Measurements from ENCODE around the gene ADAMTS12. TPM values are rescaled to one million over a fixed set of nuclear protein-coding genes. Genes with fewer than 3 reads are reported as not detected.

Gene ADAMTS12
- total RNA-seq, 1 experiment from 2014 or later, result 0.05 TPM

GRCh38 chr5:33745101-33745770, 146.6 kb downstream of the ADAMTS12 start:
- DNase-seq (ENCODE audit: low read depth, low spot score), result no peak

More at GRCh38 chr5:33745101-33745770, 146.6 kb downstream of the ADAMTS12 start:
- Histone ChIP-seq H3K9me3 (ENCODE audit: control insufficient read depth in 1 of 2, insufficient read depth in 1 of 2, low read depth in 1 of 2, low read length in 2 of 2) (no peaks in the 10 kb centered on the region), H2AFZ (ENCODE audit: low read depth, low read length, poor library complexity, severe bottlenecking) (no peak overlapping the region), H3K36me3 (ENCODE audit: control insufficient read depth in 1 of 2, insufficient read depth in 2 of 2, low read length in 2 of 2) (no peaks in the 10 kb centered on the region), H3K27me3 (ENCODE audit: insufficient read depth, low read length) (peaks cover 10% of the 10 kb centered on the region), H3K4me3 (replicated peaks in 1 of 2; ENCODE audit: low read depth in 1 of 2, low read length in 2 of 2) (no peak overlapping the region), H3K4me2 (ENCODE audit: low read length) (no peak overlapping the region), H3K4me1 (ENCODE audit: control insufficient read depth in 1 of 2, insufficient read depth in 2 of 2, low read length in 2 of 2) (no peaks in the 10 kb centered on the region), H3K27ac (ENCODE audit: low read depth, low read length) (no peak overlapping the region), H3K9ac (ENCODE audit: low read length) (no peak overlapping the region), H3K79me2 (ENCODE audit: insufficient read depth, low read length) (no peaks in the 10 kb centered on the region), H3K9me2 (ENCODE audit: insufficient read depth) (no peaks in the 10 kb centered on the region), H4K20me1 (ENCODE audit: insufficient read depth) (no peaks in the 10 kb centered on the region)
- ChIA-PET POLR2A (no interaction called here), RAD21 (ENCODE audit: low non-redundant PET in 1 of 2, low total read pairs in 2 of 2, uncharacterized antibody in 2 of 2, unreplicated experiment in 2 of 2) (no interaction called here), CTCF (no interaction called here)
- no peak for TF ChIP-seq EZH2 (IDR thresholded peaks at IDR 0.05)
- no peak for TF ChIP-seq POLR2A (IDR thresholded peaks at IDR 0.05; ENCODE audit: borderline replicate concordance, extremely low read depth, insufficient read depth, insufficient read length)
- TF ChIP-seq POLR2AphosphoS5 (IDR thresholded peaks at IDR 0.05; ENCODE audit: low read depth, low read length), result no peak
- TF ChIP-seq, protein P1, sequence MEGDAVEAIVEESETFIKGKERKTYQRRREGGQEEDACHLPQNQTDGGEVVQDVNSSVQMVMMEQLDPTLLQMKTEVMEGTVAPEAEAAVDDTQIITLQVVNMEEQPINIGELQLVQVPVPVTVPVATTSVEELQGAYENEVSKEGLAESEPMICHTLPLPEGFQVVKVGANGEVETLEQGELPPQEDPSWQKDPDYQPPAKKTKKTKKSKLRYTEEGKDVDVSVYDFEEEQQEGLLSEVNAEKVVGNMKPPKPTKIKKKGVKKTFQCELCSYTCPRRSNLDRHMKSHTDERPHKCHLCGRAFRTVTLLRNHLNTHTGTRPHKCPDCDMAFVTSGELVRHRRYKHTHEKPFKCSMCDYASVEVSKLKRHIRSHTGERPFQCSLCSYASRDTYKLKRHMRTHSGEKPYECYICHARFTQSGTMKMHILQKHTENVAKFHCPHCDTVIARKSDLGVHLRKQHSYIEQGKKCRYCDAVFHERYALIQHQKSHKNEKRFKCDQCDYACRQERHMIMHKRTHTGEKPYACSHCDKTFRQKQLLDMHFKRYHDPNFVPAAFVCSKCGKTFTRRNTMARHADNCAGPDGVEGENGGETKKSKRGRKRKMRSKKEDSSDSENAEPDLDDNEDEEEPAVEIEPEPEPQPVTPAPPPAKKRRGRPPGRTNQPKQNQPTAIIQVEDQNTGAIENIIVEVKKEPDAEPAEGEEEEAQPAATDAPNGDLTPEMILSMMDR (IDR thresholded peaks at IDR 0.05 in 2 of 3, conservative IDR thresholded peaks at IDR 0.05 in 1 of 3; ENCODE audit: borderline replicate concordance in 1 of 3, insufficient read depth in 1 of 3, low read depth in 2 of 3, low read length in 2 of 3), result no peak
- no peak for TF ChIP-seq CEBPB (IDR thresholded peaks at IDR 0.05; ENCODE audit: low read depth)
- TF ChIP-seq EGR1 (IDR thresholded peaks at IDR 0.05; ENCODE audit: low read depth), result no peak
- TF ChIP-seq TCF7L2 (IDR thresholded peaks at IDR 0.05; ENCODE audit: borderline replicate concordance, extremely low read depth, insufficient read depth, insufficient read length), result no peak
- TF ChIP-seq SP1 (IDR thresholded peaks at IDR 0.05; ENCODE audit: low read depth), result no peak
- no peak for TF ChIP-seq YY1 (IDR thresholded peaks at IDR 0.05; ENCODE audit: extremely low read depth, insufficient replicate concordance, low read depth, low read length)
- TF ChIP-seq, protein P2, sequence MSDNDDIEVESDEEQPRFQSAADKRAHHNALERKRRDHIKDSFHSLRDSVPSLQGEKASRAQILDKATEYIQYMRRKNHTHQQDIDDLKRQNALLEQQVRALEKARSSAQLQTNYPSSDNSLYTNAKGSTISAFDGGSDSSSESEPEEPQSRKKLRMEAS (IDR thresholded peaks at IDR 0.05), result no peak
- TF ChIP-seq EZH2phosphoT487 (IDR thresholded peaks at IDR 0.05; ENCODE audit: borderline replicate concordance), result no peak
- TF ChIP-seq ZFX (IDR thresholded peaks at IDR 0.05), result no peak
- no peak for TF ChIP-seq ZNF274 (IDR thresholded peaks at IDR 0.05; ENCODE audit: low read depth, low read length)
- no peak for TF ChIP-seq RAD21 (IDR thresholded peaks at IDR 0.05; ENCODE audit: low read depth)
- no peak for TF ChIP-seq SIN3A (IDR thresholded peaks at IDR 0.05; ENCODE audit: low read depth)
- no peak for TF ChIP-seq ELF1 (IDR thresholded peaks at IDR 0.05; ENCODE audit: borderline replicate concordance, low read depth)
- no peak for TF ChIP-seq JUND (IDR thresholded peaks at IDR 0.05)
- TF ChIP-seq, protein P3, sequence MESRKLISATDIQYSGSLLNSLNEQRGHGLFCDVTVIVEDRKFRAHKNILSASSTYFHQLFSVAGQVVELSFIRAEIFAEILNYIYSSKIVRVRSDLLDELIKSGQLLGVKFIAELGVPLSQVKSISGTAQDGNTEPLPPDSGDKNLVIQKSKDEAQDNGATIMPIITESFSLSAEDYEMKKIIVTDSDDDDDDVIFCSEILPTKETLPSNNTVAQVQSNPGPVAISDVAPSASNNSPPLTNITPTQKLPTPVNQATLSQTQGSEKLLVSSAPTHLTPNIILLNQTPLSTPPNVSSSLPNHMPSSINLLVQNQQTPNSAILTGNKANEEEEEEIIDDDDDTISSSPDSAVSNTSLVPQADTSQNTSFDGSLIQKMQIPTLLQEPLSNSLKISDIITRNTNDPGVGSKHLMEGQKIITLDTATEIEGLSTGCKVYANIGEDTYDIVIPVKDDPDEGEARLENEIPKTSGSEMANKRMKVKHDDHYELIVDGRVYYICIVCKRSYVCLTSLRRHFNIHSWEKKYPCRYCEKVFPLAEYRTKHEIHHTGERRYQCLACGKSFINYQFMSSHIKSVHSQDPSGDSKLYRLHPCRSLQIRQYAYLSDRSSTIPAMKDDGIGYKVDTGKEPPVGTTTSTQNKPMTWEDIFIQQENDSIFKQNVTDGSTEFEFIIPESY (IDR thresholded peaks at IDR 0.05; ENCODE audit: extremely low read depth, insufficient replicate concordance, low read length), result no peak
- TF ChIP-seq, protein P4, sequence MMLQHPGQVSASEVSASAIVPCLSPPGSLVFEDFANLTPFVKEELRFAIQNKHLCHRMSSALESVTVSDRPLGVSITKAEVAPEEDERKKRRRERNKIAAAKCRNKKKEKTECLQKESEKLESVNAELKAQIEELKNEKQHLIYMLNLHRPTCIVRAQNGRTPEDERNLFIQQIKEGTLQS (IDR thresholded peaks at IDR 0.05), result no peak
- TF ChIP-seq FOSL1 (IDR thresholded peaks at IDR 0.05; ENCODE audit: low read depth), result no peak
- no TSS peak for BruUV-seq (replicated peaks)
- intact Hi-C loops (cut with micrococcal nuclease), result no loop called here
- no peak for ATAC-seq

Data from HCT116 (cell line).